Measurements from ENCODE around the gene WFDC11.

WFDC11 gene

GRCh38 chr20:45621593-45621992 lies 48.4 kb downstream of the WFDC11 start:
- no peak for DNase-seq

- DNase-seq = no peak
These were observed 52.4 kb downstream of the WFDC11 start for GRCh38 chr20:45617591-45617990.

GRCh38 chr20:45612314-45612713 lies 57.7 kb downstream of the WFDC11 start:
- no peak for DNase-seq

- DNase-seq = no peak
These were observed 59.0 kb downstream of the WFDC11 start for GRCh38 chr20:45611054-45611453.

- DNase-seq = no peak
These were observed 62.2 kb downstream of the WFDC11 start for GRCh38 chr20:45607810-45608209.

Measured in CD4-positive, alpha-beta T cell treated with Interferon alpha-2 for 1 hour (primary cell).